H1 (cell line): ENCODE results near the gene PRRC2C. TPM values are rescaled to one million over a fixed set of nuclear protein-coding genes. Genes with fewer than 3 reads are reported as not detected.

Experiments used
- CTCF ChIA-PET: fragments of 300-600 bp; sonication (Branson Sonifier 250); formaldehyde crosslinking; loops from one replicate; lab custom pipeline; 2021; ENCODE audit not compliant: partially characterized antibody; lab: Charles Lee
- POLR2A ChIA-PET: fragments of 300-600 bp; sonication (Branson Sonifier 250); formaldehyde crosslinking; loops from one replicate; lab custom pipeline; 2021; ENCODE audit warnings: inconsistent platforms; ENCODE audit not compliant: partially characterized antibody; lab: Charles Lee
- DNase-seq, 2 experiments: peaks; one replicate each; pipeline versions ENCODE4 v3.0.0 to v3.0.0-alpha.2; 2010 to 2022; ENCODE audit warnings: low spot score in 2 of 2, low read depth in 1 of 2, mixed read lengths in 1 of 2
- FAIRE-seq: peaks from 2 replicates; lab custom pipeline; 2011; peaks lifted over from hg19 to GRCh38; lab: Jason Lieb, UNC
- H2AFZ ChIP-seq: 2 replicates; pipeline ENCODE4 v1.8.1; 2012; ENCODE audit warnings: low read length, inconsistent platforms
- H2AK5ac ChIP-seq: 2 replicates; pipeline ENCODE4 v1.6.1; 2013; ENCODE audit warnings: low read depth, low read length
- H2BK120ac ChIP-seq: replicated peaks from 2 replicates; pipeline ENCODE3; 2013; ENCODE audit warnings: low read depth, low read length, inconsistent platforms
- H2BK12ac ChIP-seq: 2 replicates; pipeline ENCODE4 v1.6.1; 2013; ENCODE audit warnings: low read depth, low read length
- H2BK15ac ChIP-seq: 2 replicates; pipeline ENCODE4 v1.6.1; 2013; ENCODE audit warnings: low read length
- H2BK20ac ChIP-seq: 2 replicates; pipeline ENCODE4 v1.6.1; 2013; ENCODE audit warnings: low read length
- H2BK5ac ChIP-seq: 2 replicates; pipeline ENCODE4 v1.6.1; 2013; ENCODE audit warnings: low read depth, low read length
- H3K14ac ChIP-seq: 2 replicates; pipeline ENCODE4 v1.6.1; 2013; ENCODE audit warnings: inconsistent platforms; ENCODE audit not compliant: insufficient read length
- H3K18ac ChIP-seq: 2 replicates; pipeline ENCODE4 v1.6.1; 2013; ENCODE audit warnings: low read length; ENCODE audit errors: extremely low read depth
- H3K23ac ChIP-seq: 2 replicates; pipeline ENCODE4 v1.6.1; 2013; ENCODE audit warnings: inconsistent platforms; ENCODE audit not compliant: insufficient read length
- H3K23me2 ChIP-seq: 2 replicates; pipeline ENCODE4 v1.6.1; 2013; ENCODE audit warnings: low read depth, low read length
- H3K27ac ChIP-seq: 2 replicates; pipeline ENCODE4 v1.6.1; 2011; ENCODE audit warnings: low read depth, low read length, inconsistent platforms
- H3K27me3 ChIP-seq, 4 experiments: replicated peaks in 1 of 4; 1 replicate in 1 of 4; 2 replicates in 3 of 4; pipeline versions ENCODE4 v1.6.1 to v1.8.1; 2011 to 2013; ENCODE audit warnings: low read length in 3 of 4, mild to moderate bottlenecking in 3 of 4, inconsistent platforms in 2 of 4, mixed read lengths in 2 of 4, moderate library complexity in 1 of 4; ENCODE audit not compliant: control insufficient read depth in 3 of 4, insufficient read depth in 3 of 4; ENCODE audit errors: extremely low read depth in 1 of 4
- H3K36me3 ChIP-seq, 4 experiments: 2 replicates each; pipeline versions ENCODE4 v1.6.1 to v1.8.1; 2011 to 2013; ENCODE audit warnings: mild to moderate bottlenecking in 4 of 4, low read length in 3 of 4, moderate library complexity in 2 of 4, control low read depth in 1 of 4, inconsistent platforms in 1 of 4; ENCODE audit not compliant: insufficient read depth in 4 of 4, control insufficient read depth in 2 of 4
- H3K4ac ChIP-seq: replicated peaks from 2 replicates; pipeline ENCODE3; 2013; ENCODE audit warnings: low read length, low read depth, mixed read lengths, inconsistent platforms; ENCODE audit not compliant: insufficient read length
- H3K4me1 ChIP-seq, 4 experiments: replicated peaks in 1 of 4; 1 replicate in 1 of 4; 2 replicates in 3 of 4; pipeline versions ENCODE4 v1.6.1 to v1.8.1; 2011 to 2013; ENCODE audit warnings: low read length in 3 of 4, inconsistent platforms in 2 of 4, mixed read lengths in 1 of 4; ENCODE audit not compliant: insufficient read depth in 4 of 4, control insufficient read depth in 3 of 4
- H3K4me2 ChIP-seq, 2 experiments: 2 replicates each; pipeline versions ENCODE4 v1.6.1 to v1.8.1; 2011 to 2013; ENCODE audit warnings: low read depth in 2 of 2, low read length in 2 of 2, control low read depth in 1 of 2, inconsistent platforms in 1 of 2, mild to moderate bottlenecking in 1 of 2; ENCODE audit not compliant: insufficient read depth in 1 of 2
- H3K4me3 ChIP-seq, 4 experiments: fragments of 200-600, 300-600 bp in 1 of 4; sonication (generic), shearing (Covaris generic), sonication (Bioruptor Twin) in 1 of 4; 2 replicates each; pipeline versions ENCODE4 v1.5.1 to v1.8.1; 2011 to 2016; ENCODE audit warnings: low read length in 4 of 4, low read depth in 3 of 4, control low read depth in 2 of 4, inconsistent platforms in 2 of 4, mild to moderate bottlenecking in 2 of 4, mixed read lengths in 1 of 4, moderate library complexity in 1 of 4; ENCODE audit not compliant: insufficient read depth in 2 of 4; ENCODE audit errors: extremely low read depth in 1 of 4
- H3K56ac ChIP-seq: replicated peaks from 2 replicates; pipeline ENCODE3; 2013; ENCODE audit warnings: low read depth, mild to moderate bottlenecking, mixed read lengths, low read length, inconsistent platforms; ENCODE audit not compliant: insufficient read length
- H3K79me1 ChIP-seq: 2 replicates; pipeline ENCODE4 v1.6.1; 2013; ENCODE audit warnings: low read depth, low read length, control low read depth
- H3K79me2 ChIP-seq, 2 experiments: 2 replicates each; pipeline versions ENCODE4 v1.6.1 to v1.8.1; 2012 to 2013; ENCODE audit warnings: low read length in 2 of 2, mild to moderate bottlenecking in 2 of 2, inconsistent platforms in 1 of 2; ENCODE audit not compliant: insufficient read depth in 2 of 2, control insufficient read depth in 1 of 2
- H3K9ac ChIP-seq, 4 experiments: replicated peaks in 1 of 4; 1 replicate in 1 of 4; 2 replicates in 3 of 4; pipeline versions ENCODE4 v1.6.1 to v1.8.1; 2011 to 2013; ENCODE audit warnings: low read depth in 3 of 4, low read length in 3 of 4, control low read depth in 2 of 4, mild to moderate bottlenecking in 2 of 4, moderate library complexity in 2 of 4, inconsistent platforms in 1 of 4; ENCODE audit errors: extremely low read depth in 1 of 4
- H3K9me3 ChIP-seq, 2 experiments: 2 replicates each; pipeline versions ENCODE4 v1.6.1 to v1.8.1; 2012 to 2013; ENCODE audit warnings: mild to moderate bottlenecking in 2 of 2, moderate library complexity in 2 of 2, control low read depth in 1 of 2, inconsistent platforms in 1 of 2, low read depth in 1 of 2, low read length in 1 of 2, mixed read lengths in 1 of 2; ENCODE audit not compliant: insufficient read depth in 2 of 2
- H4K20me1 ChIP-seq, 2 experiments: replicated peaks in 1 of 2; 2 replicates each; pipeline versions ENCODE3 to v1.8.1; 2011 to 2013; ENCODE audit warnings: inconsistent platforms in 2 of 2, low read length in 2 of 2, mild to moderate bottlenecking in 1 of 2; ENCODE audit not compliant: insufficient read depth in 2 of 2, control insufficient read depth in 1 of 2
- H4K5ac ChIP-seq: 2 replicates; pipeline ENCODE4 v1.6.1; 2013; ENCODE audit warnings: low read length, low read depth, mixed read lengths, inconsistent platforms; ENCODE audit not compliant: insufficient read length
- H4K8ac ChIP-seq: 2 replicates; pipeline ENCODE4 v1.8.0; 2013; ENCODE audit warnings: mild to moderate bottlenecking, moderate library complexity, low read length, inconsistent platforms; ENCODE audit not compliant: insufficient read depth; ENCODE audit errors: extremely low read depth
- H4K91ac ChIP-seq: replicated peaks from 2 replicates; pipeline ENCODE3; 2013; ENCODE audit warnings: low read length, mixed read lengths, inconsistent platforms; ENCODE audit not compliant: insufficient read length
- ASH2L ChIP-seq: fragments of 200-600, 300-600 bp; sonication (generic); IDR thresholded peaks from one replicate; pipeline ENCODE4 v1.7.1; 2017; ENCODE audit warnings: low read length
- EGR1 ChIP-seq: IDR thresholded peaks from 2 replicates; pipeline ENCODE4 v1.6.1; 2011; ENCODE audit warnings: low read depth, low read length, borderline replicate concordance
- JUN ChIP-seq: IDR thresholded peaks from 2 replicates; pipeline ENCODE4 v1.6.1; 2011; ENCODE audit warnings: low read depth, mild to moderate bottlenecking, improper control_type of control experiment, low read length
- SIX5 ChIP-seq: IDR thresholded peaks from 2 replicates; pipeline ENCODE4 v1.6.1; 2011; ENCODE audit warnings: mild to moderate bottlenecking, low read depth, low read length
- TEAD4 ChIP-seq: IDR thresholded peaks from 2 replicates; pipeline ENCODE4 v1.6.1; 2012; ENCODE audit warnings: low read depth, low read length, inconsistent platforms, mixed read lengths
- WGBS, 2 experiments: shearing (Covaris generic) in 1 of 2; methylation state at CpG; one replicate each; pipeline versions ENCODE4 v1.1.6 to v1.1.7; 2013 to 2015; ENCODE audit warnings: low lambda C conversion rate in 2 of 2, mixed read lengths in 2 of 2, inconsistent platforms in 1 of 2, low coverage in 1 of 2, missing lambda C conversion rate in 1 of 2; ENCODE audit not compliant: insufficient replicate concordance in 2 of 2, insufficient coverage in 1 of 2, insufficient read length in 1 of 2; ENCODE audit errors: extremely low coverage in 1 of 2, missing lambda C conversion rate in 1 of 2; 5-methylcytosine and 5-hydroxymethylcytosine counted together
- polyA plus RNA-seq, 7 experiments: library from polyadenylated mRNA; depleted of rRNA in 3 of 7; stranded (reverse) in 5 of 7; unstranded in 2 of 7; fragments of >200 nt in 5 of 7; fragments of 200-250 nt in 2 of 7; gene quantifications; 1 replicate in 5 of 7; 2 replicates in 1 of 7; 4 replicates in 1 of 7; pipeline versions ENCODE4 v1.2.1 to v1.2.3, GENCODE V29; 2011 to 2013; ENCODE audit warnings: missing spikeins in 2 of 7, mixed read lengths in 2 of 7
- total RNA-seq: library from RNA; stranded (reverse); fragmentation: NEBNext Ultra II Directional; extraction: Animal tissue kit (Norgen Biotek cat#: 25700); gene quantifications from 2 replicates; pipeline ENCODE4 v1.2.1, GENCODE V29; 2021
- TF ChIP-seq, protein P1 (sequence below): IDR thresholded peaks from 2 replicates; pipeline ENCODE4 v1.6.1; 2011; ENCODE audit warnings: low read depth, mild to moderate bottlenecking, low read length; ENCODE audit not compliant: insufficient read depth

PRRC2C gene
- total and polyA plus RNA-seq, 2 of the 8 experiments (the other 6 are each of a cell fraction or from before 2014, with no cell fraction given): 125 to 264 TPM

DNA sequence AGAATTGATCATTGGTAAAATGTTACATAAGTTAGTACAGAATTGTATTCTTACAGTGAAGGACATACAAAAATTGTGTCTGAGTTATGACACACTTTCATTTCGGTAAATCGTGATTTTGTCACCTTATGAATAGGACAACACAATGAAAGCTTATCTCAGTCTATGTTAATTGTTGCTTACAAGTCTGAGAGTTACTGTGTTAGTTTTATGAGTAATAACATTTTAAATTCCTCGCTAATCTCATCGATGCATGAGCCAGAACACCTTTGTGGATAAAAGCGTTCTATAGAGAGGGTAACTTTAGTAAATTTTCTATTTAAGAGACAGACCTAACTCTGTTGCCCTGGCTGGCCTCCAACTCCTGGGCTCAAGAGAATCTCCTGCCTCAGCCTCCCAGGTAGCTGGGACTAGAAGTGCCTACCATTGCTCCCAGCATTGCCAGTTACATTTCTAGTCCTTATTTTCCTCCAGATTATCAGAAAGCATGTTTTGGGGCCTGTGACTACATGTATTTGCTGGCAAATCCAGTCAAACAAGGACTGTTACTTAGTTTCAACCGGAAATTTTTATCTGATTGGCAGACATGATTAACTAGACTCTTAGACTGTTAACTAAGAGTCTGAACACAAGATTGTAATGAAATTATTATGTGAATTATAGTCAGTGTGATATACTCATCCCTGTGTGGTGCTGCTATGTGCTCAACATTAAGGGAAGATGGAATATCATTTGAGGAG, 3.0 kb downstream of the PRRC2C start:
- Histone ChIP-seq H2BK5ac (no peak overlapping the region), H2AK5ac (no peak overlapping the region), H2AFZ (no peak overlapping the region), H2BK120ac (no peak overlapping the region), H3K9ac (no peak overlapping the region), H3K4me1 (peaks cover 0 to 4% (median under 1%) of the 10 kb centered on the region in 4 experiments; a peak in 3 of 7 replicates), H4K5ac (no peak overlapping the region), H3K79me2 (peaks cover 62 to 80% of the 10 kb centered on the region in 2 experiments), H3K23ac (no peak overlapping the region), H3K79me1 (no peaks in the 10 kb centered on the region), H3K27me3 (no peaks in the 10 kb centered on the region), H3K36me3 (no peaks in the 10 kb centered on the region; a peak in 1 of 8 replicates), H3K18ac (no peak overlapping the region), H3K23me2 (peaks cover 5% of the 10 kb centered on the region; the same call in 1 of the 2 replicates), H4K20me1 (peaks cover 11 to 41% of the 10 kb centered on the region in 2 experiments), H2BK15ac (no peak overlapping the region), H3K4me3 (peak overlapping the region in 1 of 4 experiments; percentile 88; a peak in 2 of 8 replicates), H3K56ac (no peak overlapping the region), H4K8ac (no peak overlapping the region), H4K91ac (no peak overlapping the region), H3K9me3 (no peaks in the 10 kb centered on the region), H3K27ac (no peak overlapping the region), H3K4me2 (no peak overlapping the region), H2BK20ac (no peak overlapping the region), H3K14ac (no peak overlapping the region), H3K4ac (no peak overlapping the region), H2BK12ac (no peak overlapping the region)
- ChIA-PET CTCF (no interaction called here), POLR2A (no interaction called here)
- DNase-seq: no peak
- no peak for FAIRE-seq
- 95% methylated on average over 6 of the region's 6 CpGs; no CpG with 5 or more reads in 1 of the 2 experiments for WGBS, 2 experiments
- no peak for TF ChIP-seq JUN
- no peak for TF ChIP-seq SIX5
- TF ChIP-seq TEAD4: no peak
- no peak for TF ChIP-seq EGR1
- TF ChIP-seq ASH2L: no peak
- TF ChIP-seq, protein P1, sequence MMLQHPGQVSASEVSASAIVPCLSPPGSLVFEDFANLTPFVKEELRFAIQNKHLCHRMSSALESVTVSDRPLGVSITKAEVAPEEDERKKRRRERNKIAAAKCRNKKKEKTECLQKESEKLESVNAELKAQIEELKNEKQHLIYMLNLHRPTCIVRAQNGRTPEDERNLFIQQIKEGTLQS: no peak
